NCI-H524 treated with DMSO at 0.1 percent for 48 hours (cell line): ENCODE results near the gene CD99.
"Not testable (repeated sequence)": the region's sequence is repeated elsewhere in the genome, so short reads cannot be mapped to it uniquely, and the experiment has no call there.

ENCODE experiments used
- DNase-seq: peaks from one replicate; lab custom pipeline; 2025; lab: John Stamatoyannopoulos, UW

CD99 gene

GRCh38 chrX:2675657-2676200 is 15.4 kb upstream of the CD99 start:
- not testable (repeated sequence) for DNase-seq

GRCh38 chrX:2676794-2677675 is 14.1 kb upstream of the CD99 start:
- no peak for DNase-seq

- no peak for DNase-seq
Measured at GRCh38 chrX:2677764-2678163, 13.3 kb upstream of the CD99 start.

GRCh38 chrX:2678583-2678982 is 12.5 kb upstream of the CD99 start:
- no peak for DNase-seq

- no peak for DNase-seq
Measured at GRCh38 chrX:2679534-2680485, 11.3 kb upstream of the CD99 start.

- DNase-seq, result no peak
Measured at GRCh38 chrX:2680486-2681348, 10.4 kb upstream of the CD99 start.

- no peak for DNase-seq
Measured at GRCh38 chrX:2682565-2683177, 8.4 kb upstream of the CD99 start.

GRCh38 chrX:2684256-2684655 is 6.8 kb upstream of the CD99 start:
- no peak for DNase-seq

- no peak for DNase-seq
Measured at GRCh38 chrX:2685886-2686285, 5.2 kb upstream of the CD99 start.

GRCh38 chrX:2689773-2690666 is 1.1 kb upstream of the CD99 start:
- no peak for DNase-seq

GRCh38 chrX:2691543-2692220 is 587 bp downstream of the CD99 start:
- no peak for DNase-seq

GRCh38 chrX:2692221-2693112 is 1.4 kb downstream of the CD99 start:
- DNase-seq, result no peak

GRCh38 chrX:2693113-2694002 is 2.3 kb downstream of the CD99 start:
- DNase-seq, result no peak

- no peak for DNase-seq
Measured at GRCh38 chrX:2694914-2695267, 3.8 kb downstream of the CD99 start.

- DNase-seq, result no peak
Measured at GRCh38 chrX:2696698-2697215, 5.7 kb downstream of the CD99 start.

GRCh38 chrX:2697306-2697705 is 6.2 kb downstream of the CD99 start:
- DNase-seq, result no peak

- no peak for DNase-seq
Measured at GRCh38 chrX:2697741-2698299, 6.7 kb downstream of the CD99 start.
